Heart right ventricle (tissue), 16 donors: Measurements from ENCODE around the gene MLX. TPM values are rescaled to one million over a fixed set of nuclear protein-coding genes. Genes with fewer than 3 reads are reported as not detected.

Source experiments
- ATAC-seq, 8 donors: fragments of 200-7000 bp; cut with Tn5 transposase; one replicate each; pipeline ENCODE4 v1.9.1; 2020; ENCODE audit warnings: mild to moderate bottlenecking in 8 of 8, moderate library complexity in 8 of 8, moderate number of reproducible peaks in 1 of 8
- DNase-seq, 2 donors: peaks; one replicate each; pipeline ENCODE4 v3.0.0-alpha.2; 2020
- H3K27ac ChIP-seq, 10 donors: fragments of 200-600 bp; sonication (generic) in 2 of 10; one replicate each; pipeline versions ENCODE4 v1.5.0 to v1.8.0; 2020 to 2022; ENCODE audit warnings: mild to moderate bottlenecking in 3 of 10
- H3K27me3 ChIP-seq, 7 donors: fragments of 200-600 bp; one replicate each; pipeline ENCODE4 v1.8.0; 2021 to 2022; ENCODE audit warnings: mild to moderate bottlenecking in 2 of 7
- H3K36me3 ChIP-seq, 9 donors: fragments of 200-600 bp; sonication (generic) in 1 of 9; one replicate each; pipeline versions ENCODE4 v1.5.0 to v1.8.0; 2020 to 2022; ENCODE audit warnings: mild to moderate bottlenecking in 2 of 9
- H3K4me1 ChIP-seq, 9 donors: fragments of 200-600 bp; sonication (generic) in 1 of 9; one replicate each; pipeline versions ENCODE4 v1.5.0 to v1.8.0; 2020 to 2022; ENCODE audit warnings: mild to moderate bottlenecking in 4 of 9
- H3K4me3 ChIP-seq, 10 donors: fragments of 200-600 bp; sonication (generic) in 2 of 10; one replicate each; pipeline versions ENCODE4 v1.5.0 to v1.8.0; 2020 to 2022; ENCODE audit warnings: mild to moderate bottlenecking in 7 of 10, moderate library complexity in 2 of 10
- H3K9me3 ChIP-seq, 11 donors: fragments of 200-600 bp in 10 of 11; sonication (generic) in 2 of 11; one replicate each; pipeline versions ENCODE4 v1.5.0 to v1.8.0; 2013 to 2022; ENCODE audit warnings: mild to moderate bottlenecking in 2 of 11, control low read depth in 1 of 11, moderate library complexity in 1 of 11
- CTCF ChIP-seq, 9 donors: fragments of 200-600 bp; sonication (generic) in 2 of 9; IDR thresholded peaks; one replicate each; pipeline versions ENCODE4 v1.5.0 to v1.8.0; 2021 to 2022; ENCODE audit warnings: antibody characterized with exemption in 9 of 9, mild to moderate bottlenecking in 5 of 9, moderate library complexity in 1 of 9
- WGBS, 2 donors: extraction: QIAGEN DNeasy Blood & Tissue Kit; methylation state at CpG; one replicate each; pipeline ENCODE4 v1.1.7; 2013; ENCODE audit warnings: inconsistent platforms in 1 of 2; 5-methylcytosine and 5-hydroxymethylcytosine counted together
- intact Hi-C, 10 donors: fragments of 100-400 bp; cut with DNase I; formaldehyde crosslinking; loops; one replicate each; pipeline versions ENCODE4 v1.11.1 to v1.14.2; 2022
- polyA plus RNA-seq, 2 donors: library from polyadenylated mRNA; stranded (reverse); fragments of 200-250 nt; gene quantifications; one replicate each; pipeline ENCODE4 v1.2.3, GENCODE V29; 2013
- total RNA-seq, 10 donors: library from RNA; stranded (reverse); fragmentation: NEBNext Ultra II Directional in 3 of 10; extraction: Animal tissue kit (Norgen Biotek cat#: 25700) in 3 of 10; gene quantifications; one replicate each; pipeline versions ENCODE4 v1.2.1 to v1.2.4, GENCODE V29; 2021 to 2023
- donor health status: Arrhythmogenic right ventricular cardiomyopathy.
- donor health status: ischemic (EF 13 %, LVEDD 7.1; RV severe dilation, severe dysfunction).
- donor health status: healthy with polysubstance abuse.
- donor health status: DM: no; HTN: yes; CAD: no.
- donor health status: DM: no; HTN: no; CAD: no.
- donor health status: ischemic (EF 25% LVEDD 6.9; RV normal size, moderate dysfunction).
- donor health status: ischemic (EF 25% LVEDD 5.7; RV mildly dilated, moderate dysfunction).
- donor health status: healthy.
- donor health status: DM: yes; HTN: yes; CAD: no.
- donor health status: Ischemic cardiomyopathy.
- donor health status: ischemic (EF 35%, LVEDD 5.7; RV mildly dilated, moderate dysfunction).
- donor health status: nonischemic (EF 11% LVEDD 7.7; RV severe dilation, severe dysfunction).
- donor health status: DM: yes; HTN: yes; CAD: no.
- donor health status: PGD.
- donor health status: ischemic (EF 29% LVEDD 5.4; RV normal size, mild dysfunction).
- donor health status: nonischemic (EF 23%, LVEDD 6.1; RV moderate dilation, normal function).

Gene MLX
- total and polyA plus RNA-seq, 12 donors: 45.7 to 87.2 (median 56.9) TPM

GRCh38 chr17:42530952-42531454, 35.9 kb upstream of the MLX start:
- no peaks in the 10 kb centered on the region for H3K27me3 ChIP-seq
- H3K27ac ChIP-seq: peak overlapping the region in 7 of 10 donors; percentile 11 to 88 (median 83)

GRCh38 chr17:42531455-42532354, 35.2 kb upstream of the MLX start:
- DNase-seq: peak in 1 of 2 donors; percentile 77
- peak overlapping the region in 9 of 10 donors; percentile 43 to 66 (median 61) for H3K4me3 ChIP-seq
- no peaks in the 10 kb centered on the region for H3K27me3 ChIP-seq
- no peaks in the 10 kb centered on the region for H3K36me3 ChIP-seq
- H3K4me1 ChIP-seq: peaks cover 6 to 56% (median 25%) of the 10 kb centered on the region in 9 donors
- intact Hi-C loops: no loop called here
- no peaks in the 10 kb centered on the region for H3K9me3 ChIP-seq
- WGBS, 2 donors: 11 to 12% methylated on average over 57 to 60 of the region's 60 CpGs
- ATAC-seq: peak in 7 of 8 donors; percentile 18 to 47 (median 20)
- H3K27ac ChIP-seq: peak overlapping the region; percentile 14 to 88 (median 82)
- peak; percentile 29 to 65 (median 53) for TF ChIP-seq CTCF (IDR thresholded peaks at IDR 0.05)

More at GRCh38 chr17:42530952-42531454, 35.9 kb upstream of the MLX start:
- Histone ChIP-seq H3K9me3 (no peaks in the 10 kb centered on the region), H3K4me3 (no peak overlapping the region), H3K36me3 (no peaks in the 10 kb centered on the region), H3K4me1 (peaks cover 11 to 60% (median 32%) of the 10 kb centered on the region in 9 donors)
- intact Hi-C loops: no loop called here
- DNase-seq: no peak
- 94 to 98% methylated on average over 2 of the region's 2 CpGs for WGBS, 2 donors
- no peak for TF ChIP-seq CTCF (IDR thresholded peaks at IDR 0.05)
- no peak for ATAC-seq

- Histone ChIP-seq H3K4me1 (peaks cover 3 to 42% (median 25%) of the 10 kb centered on the region in 9 donors), H3K27me3 (no peaks in the 10 kb centered on the region), H3K27ac (peak overlapping the region; percentile 79 to 98 (median 86)), H3K36me3 (peaks cover 0 to 23% (median 0%) of the 10 kb centered on the region in 9 donors), H3K9me3 (no peaks in the 10 kb centered on the region), H3K4me3 (peak overlapping the region in 9 of 10 donors; percentile 48 to 88 (median 72))
- WGBS, 2 donors: 36% methylated on average over 26 of the region's 26 CpGs
- no peak for TF ChIP-seq CTCF (IDR thresholded peaks at IDR 0.05)
- intact Hi-C loops: loop anchor here in 1 of 10 donors (1.0 kb wide), 1 partner anchor 144 kb away; no protein-coding TSS in a partner anchor
- DNase-seq: no peak
- ATAC-seq: peak in 3 of 8 donors; percentile 1 to 4 (median 1)
Measured at GRCh38 chr17:42535155-42536047, 31.5 kb upstream of the MLX start.

- Histone ChIP-seq H3K27ac (peak within 1 kb of the TSS; percentile 79 to 98 (median 86)), H3K9me3 (no peaks in the 10 kb centered on the region), H3K4me3 (peak within 1 kb of the TSS; percentile 30 to 88 (median 72)), H3K36me3 (peaks cover 0 to 29% (median under 1%) of the 10 kb centered on the region in 9 donors), H3K27me3 (no peaks in the 10 kb centered on the region), H3K4me1 (peaks cover 3 to 38% (median 25%) of the 10 kb centered on the region in 9 donors)
- intact Hi-C loops: loop anchor here in 1 of 10 donors (1.0 kb wide), 1 partner anchor 143 kb away; no protein-coding TSS in a partner anchor
- TF ChIP-seq CTCF (IDR thresholded peaks at IDR 0.05): no peak
- ATAC-seq (peak; percentile 87 to 94 (median 92)), DNase-seq (peak; percentile 96 to 99)
- 0 to 1% methylated on average over 29 to 40 of the region's 40 CpGs for WGBS, 2 donors
Measured at GRCh38 chr17:42536048-42536371, 30.9 kb upstream of the MLX start, which contains the start of gene NAGLU. Gene NAGLU (plus strand): TSS chr17:42536241. CDS start chr17:42536273, 32 bp downstream.
